DOHH2 (cell line): ENCODE results near the gene KDR.

Source experiments
- EZH2phosphoT487 ChIP-seq: fragments of 200-600 bp; sonication (generic); IDR thresholded peaks from 2 replicates; pipeline ENCODE4 v1.6.1; 2017; ENCODE audit warnings: borderline replicate concordance, mild to moderate bottlenecking, antibody characterized with exemption, low read length, moderate library complexity, mixed read lengths
- TF ChIP-seq, protein P1 (sequence below): fragments of 200-600 bp; sonication (generic); IDR thresholded peaks from one replicate; pipeline ENCODE4 v1.5.1; 2014; ENCODE audit warnings: antibody characterized with exemption, mild to moderate bottlenecking, low read depth, low read length; ENCODE audit not compliant: poor library complexity, severe bottlenecking

GRCh38 chr4:55110131-55110530 is 15.3 kb downstream of the KDR start:
- TF ChIP-seq, protein P1, sequence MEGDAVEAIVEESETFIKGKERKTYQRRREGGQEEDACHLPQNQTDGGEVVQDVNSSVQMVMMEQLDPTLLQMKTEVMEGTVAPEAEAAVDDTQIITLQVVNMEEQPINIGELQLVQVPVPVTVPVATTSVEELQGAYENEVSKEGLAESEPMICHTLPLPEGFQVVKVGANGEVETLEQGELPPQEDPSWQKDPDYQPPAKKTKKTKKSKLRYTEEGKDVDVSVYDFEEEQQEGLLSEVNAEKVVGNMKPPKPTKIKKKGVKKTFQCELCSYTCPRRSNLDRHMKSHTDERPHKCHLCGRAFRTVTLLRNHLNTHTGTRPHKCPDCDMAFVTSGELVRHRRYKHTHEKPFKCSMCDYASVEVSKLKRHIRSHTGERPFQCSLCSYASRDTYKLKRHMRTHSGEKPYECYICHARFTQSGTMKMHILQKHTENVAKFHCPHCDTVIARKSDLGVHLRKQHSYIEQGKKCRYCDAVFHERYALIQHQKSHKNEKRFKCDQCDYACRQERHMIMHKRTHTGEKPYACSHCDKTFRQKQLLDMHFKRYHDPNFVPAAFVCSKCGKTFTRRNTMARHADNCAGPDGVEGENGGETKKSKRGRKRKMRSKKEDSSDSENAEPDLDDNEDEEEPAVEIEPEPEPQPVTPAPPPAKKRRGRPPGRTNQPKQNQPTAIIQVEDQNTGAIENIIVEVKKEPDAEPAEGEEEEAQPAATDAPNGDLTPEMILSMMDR = no peak
- TF ChIP-seq EZH2phosphoT487 = no peak
